ENCODE data around the gene CFDP1.

Gene CFDP1

GRCh38 chr16:75372236-75372856 is 61.0 kb downstream of the CFDP1 start:
- DNase-seq (ENCODE audit: low spot score): no peak

DNA sequence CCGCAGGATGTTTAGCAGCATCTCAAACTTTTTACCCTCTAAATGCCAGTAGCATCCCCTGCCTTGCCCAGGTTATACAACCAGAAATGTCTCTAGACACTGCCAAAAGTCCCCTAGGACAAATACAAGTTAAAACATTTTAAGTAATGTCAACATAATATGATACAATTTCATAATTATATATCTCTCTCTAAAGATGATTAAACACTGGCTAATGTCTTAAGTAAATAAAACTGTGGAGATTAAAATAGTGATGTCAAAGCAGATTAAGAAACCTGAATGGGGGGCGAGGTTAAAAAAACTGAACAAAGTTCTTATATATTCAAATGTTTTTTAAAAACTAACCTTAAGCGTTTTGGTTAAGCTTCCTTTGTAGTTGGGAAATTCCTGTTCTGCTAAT is 62.1 kb downstream of the CFDP1 start:
- no peak for DNase-seq (ENCODE audit: low spot score)

DNA sequence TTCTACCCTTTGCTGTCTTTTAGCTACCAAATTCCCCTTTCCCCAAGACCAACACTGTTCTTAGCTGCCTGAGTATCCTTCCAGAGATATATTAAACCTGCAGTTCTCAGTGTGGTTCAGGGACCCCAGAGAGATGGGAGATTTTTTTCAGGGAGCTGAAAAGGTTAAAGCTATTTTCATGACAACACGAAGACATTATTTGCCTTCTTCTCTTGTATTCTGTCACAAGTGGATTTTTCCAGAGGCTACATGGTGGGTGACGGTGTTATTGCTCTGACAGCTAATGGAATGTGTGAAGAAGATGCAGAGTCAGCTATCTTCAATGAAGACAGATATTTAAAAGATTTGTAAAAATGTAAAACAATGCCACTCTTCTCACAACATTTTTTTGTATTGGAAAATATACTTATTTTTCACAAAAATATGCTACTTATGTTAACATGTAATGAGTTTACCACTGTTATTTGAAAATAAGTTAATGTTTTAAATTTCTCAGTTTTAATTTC is 69.0 kb downstream of the CFDP1 start:
- no peak for DNase-seq (ENCODE audit: low spot score)

DNA sequence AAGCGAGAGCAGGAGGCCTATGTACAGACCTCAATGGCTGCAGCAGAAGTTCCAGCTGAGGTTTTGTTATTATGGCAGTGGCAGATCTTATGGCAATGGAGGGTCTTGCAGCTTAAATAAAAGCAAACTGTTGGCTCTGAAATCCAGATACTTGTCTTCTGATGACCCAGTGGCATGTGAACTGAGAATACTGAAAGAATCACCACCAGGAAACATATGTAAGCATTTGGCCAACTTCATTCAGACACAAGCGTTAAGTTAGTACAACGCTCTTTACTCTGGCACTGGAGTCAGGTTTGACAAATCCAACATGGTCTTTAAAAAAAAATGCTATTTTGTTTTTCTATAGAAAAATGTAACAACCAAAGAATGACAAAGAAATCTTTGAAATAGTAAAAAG is 70.5 kb downstream of the CFDP1 start:
- no peak for DNase-seq (ENCODE audit: low spot score)

DNA sequence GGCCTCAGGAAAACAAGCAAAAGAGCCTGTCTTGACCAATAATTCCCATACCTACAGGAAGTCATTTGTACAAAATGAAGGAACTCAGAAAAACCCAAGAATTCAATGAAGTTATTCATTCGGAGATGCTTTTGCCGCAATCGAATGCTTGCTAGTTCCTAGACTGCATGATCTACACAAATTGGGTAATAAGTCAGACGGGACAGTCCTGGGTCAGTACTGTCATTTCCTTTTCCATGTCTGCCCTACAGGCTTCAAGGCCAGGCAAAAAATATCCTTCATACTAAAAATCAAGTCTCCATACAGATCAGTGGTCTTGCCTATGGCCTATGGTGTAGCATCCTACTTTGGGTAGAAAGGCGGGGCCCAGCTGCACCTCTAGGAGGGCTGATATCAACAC is 71.4 kb downstream of the CFDP1 start:
- DNase-seq (ENCODE audit: low spot score): no peak

DNA sequence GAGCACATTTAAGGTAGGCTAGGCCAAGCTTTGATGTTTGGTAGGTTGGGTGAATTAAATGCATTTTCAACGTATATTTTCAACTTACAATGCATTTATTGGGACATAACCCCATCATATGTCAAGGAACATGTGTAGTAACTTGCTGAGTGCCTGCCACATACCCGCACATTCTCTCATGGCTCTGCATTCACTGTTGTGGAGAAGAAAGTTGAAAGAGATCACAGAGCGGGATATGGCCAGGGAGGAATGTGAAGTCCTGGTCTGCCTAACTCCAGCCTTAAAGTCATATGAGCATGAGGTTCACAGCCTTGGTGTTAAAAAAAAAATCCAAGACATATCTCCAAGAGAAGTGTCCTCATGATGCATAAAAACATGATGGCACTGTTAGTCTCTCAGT is 79.1 kb downstream of the CFDP1 start:
- no peak for DNase-seq (ENCODE audit: low spot score)

DNA sequence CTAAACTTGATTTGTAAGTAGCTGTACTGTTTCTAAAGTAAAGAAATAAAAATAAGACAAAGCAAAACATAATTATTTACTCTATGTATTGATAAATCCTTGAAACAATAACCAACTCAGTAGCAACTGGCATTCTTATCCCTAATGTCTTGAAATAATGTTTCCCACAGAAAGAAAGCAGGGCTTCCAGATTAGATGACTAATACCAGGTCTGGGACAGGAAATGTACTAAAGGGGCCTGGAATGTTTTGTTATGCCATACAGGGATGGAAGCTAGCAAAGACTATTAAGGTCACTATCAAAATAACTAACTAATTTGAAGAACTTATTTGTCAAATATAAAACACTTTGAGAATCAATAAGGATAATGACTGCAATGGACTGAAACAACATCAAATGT is 82.1 kb downstream of the CFDP1 start:
- no peak for DNase-seq (ENCODE audit: low spot score)

- DNase-seq (ENCODE audit: low spot score): no peak
Observed at GRCh38 chr16:75345711-75346110, 87.6 kb downstream of the CFDP1 start.

- no peak for DNase-seq (ENCODE audit: low spot score)
Observed at GRCh38 chr16:75343941-75344340, 89.4 kb downstream of the CFDP1 start.

GRCh38 chr16:75343286-75343685 is 90.0 kb downstream of the CFDP1 start:
- no peak for DNase-seq (ENCODE audit: low spot score)

DNA sequence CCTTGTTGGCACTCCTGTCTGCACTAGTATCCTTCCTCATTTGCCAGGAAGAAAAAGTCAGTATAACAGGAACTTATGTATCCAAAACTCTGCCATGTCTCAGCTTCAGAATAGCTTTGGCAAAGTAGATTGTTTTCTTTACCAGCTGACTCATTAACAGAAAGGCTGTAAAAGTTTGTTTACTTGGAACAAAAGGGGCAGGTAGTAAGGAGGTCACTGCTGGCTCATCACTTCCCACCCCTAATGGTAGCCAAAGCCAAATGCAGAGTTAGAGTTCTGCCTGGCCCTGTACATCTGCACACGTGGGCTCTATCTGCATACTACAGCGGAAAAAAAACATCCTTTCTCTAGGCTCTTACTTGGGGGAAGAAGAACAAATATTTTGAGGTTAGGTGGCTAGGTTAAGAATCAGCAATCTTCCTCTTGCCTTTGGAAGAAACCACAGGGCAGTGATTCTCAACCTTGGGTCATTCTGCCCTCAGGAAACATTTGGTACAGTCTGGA is 90.9 kb downstream of the CFDP1 start:
- DNase-seq (ENCODE audit: low spot score): no peak

GRCh38 chr16:75341564-75342307 is 91.6 kb downstream of the CFDP1 start:
- no peak for DNase-seq (ENCODE audit: low spot score)

DNA sequence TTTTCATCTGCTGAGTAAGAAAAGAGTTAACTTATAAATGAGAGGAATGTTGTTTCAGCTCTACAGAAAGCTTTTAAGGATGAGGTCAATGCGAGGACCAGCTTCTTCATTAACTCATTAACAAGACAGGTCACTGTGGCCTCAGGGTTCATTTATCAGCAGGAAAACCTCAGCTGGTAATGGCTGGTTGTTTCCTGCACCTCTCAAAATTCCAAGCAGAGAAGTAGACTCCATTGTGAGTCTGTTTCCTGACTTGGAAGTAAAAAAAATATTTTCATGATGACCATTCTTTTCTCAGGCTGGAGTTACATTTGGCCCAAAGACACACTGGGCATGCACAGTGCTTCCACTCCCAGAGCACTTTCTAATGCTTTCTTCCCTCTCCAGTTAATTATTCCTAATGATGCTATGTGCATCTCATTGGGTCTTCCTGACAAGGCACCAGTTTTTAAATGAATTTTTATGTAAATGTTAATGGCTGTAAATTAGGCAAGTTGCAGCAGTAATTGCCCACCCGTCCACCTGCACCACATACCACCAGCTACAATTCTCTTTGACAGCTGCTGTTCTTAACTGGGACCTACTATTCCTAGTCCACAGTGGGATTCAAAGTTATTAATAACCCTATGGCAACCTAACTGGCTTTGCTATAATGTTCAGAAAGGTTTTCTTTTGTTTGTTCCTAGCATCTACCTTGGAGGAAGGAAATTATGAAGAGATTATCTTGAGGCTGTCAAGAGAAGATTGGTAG is 92.4 kb downstream of the CFDP1 start:
- DNase-seq (ENCODE audit: low spot score): no peak

GRCh38 chr16:75337430-75337829 is 95.9 kb downstream of the CFDP1 start:
- DNase-seq (ENCODE audit: low spot score): no peak

DNA sequence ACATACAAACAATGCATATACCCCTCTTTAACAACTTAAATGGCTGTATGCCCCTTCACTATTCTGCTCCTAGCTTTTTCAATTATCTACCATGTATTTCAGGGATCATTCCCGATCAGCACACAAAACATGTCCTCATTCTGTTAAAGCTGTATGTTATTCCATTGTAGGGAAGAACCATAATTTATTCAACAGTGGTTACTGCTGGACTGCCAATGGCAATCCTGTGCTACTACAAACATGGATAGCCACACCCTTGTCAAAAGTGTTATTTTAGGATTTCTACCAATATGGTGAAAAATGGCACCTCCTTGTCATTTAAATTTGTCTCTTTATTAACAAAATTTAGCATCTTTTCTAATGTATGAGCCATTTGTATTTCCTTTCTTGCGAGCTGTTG is 96.8 kb downstream of the CFDP1 start:
- no peak for DNase-seq (ENCODE audit: low spot score)

DNA sequence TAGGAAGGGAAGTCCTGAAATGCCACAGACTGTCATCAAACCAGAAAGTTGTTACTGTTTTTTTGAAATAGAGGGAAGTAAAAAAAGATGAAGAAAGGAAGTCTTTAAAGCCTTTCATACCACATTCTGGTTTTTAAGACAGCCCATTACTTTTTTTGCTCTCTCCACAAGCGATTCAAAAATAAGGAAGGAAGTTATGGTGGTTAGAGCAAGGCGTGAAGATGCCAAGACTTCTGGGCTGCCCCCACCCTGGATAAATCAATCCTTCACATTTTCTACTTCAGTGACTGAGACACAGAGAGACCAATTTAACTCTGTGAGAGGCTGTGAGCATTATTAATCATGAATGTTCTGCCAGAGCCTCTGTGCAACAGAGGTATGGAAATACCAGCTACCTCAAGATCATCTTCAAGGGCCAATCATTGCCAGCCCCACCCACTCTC is 99.6 kb downstream of the CFDP1 start:
- no peak for DNase-seq (ENCODE audit: low spot score)

- no peak for DNase-seq (ENCODE audit: low spot score)
Observed at GRCh38 chr16:75329943-75330342, 103.4 kb downstream of the CFDP1 start.

GRCh38 chr16:75326333-75326732 is 107.0 kb downstream of the CFDP1 start:
- no peak for DNase-seq (ENCODE audit: low spot score)

DNA sequence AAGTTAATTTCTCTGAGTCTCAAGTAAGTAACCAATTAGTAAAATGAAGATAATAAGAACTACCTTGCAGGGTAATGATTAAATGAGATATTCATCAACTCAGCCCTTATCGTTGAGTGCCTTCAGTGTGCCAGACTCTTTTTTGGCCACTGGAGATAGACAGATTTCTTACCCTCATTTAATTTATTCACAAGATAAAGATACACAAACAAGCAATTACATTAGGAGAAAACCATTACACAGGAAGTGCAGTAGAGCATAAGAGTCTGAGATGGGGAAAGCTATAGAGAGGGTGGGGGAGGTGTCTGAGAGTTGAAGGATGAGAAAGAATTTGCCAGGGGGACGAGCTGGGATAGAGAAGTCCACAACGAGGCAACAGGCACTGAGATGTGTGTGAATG is 109.4 kb downstream of the CFDP1 start:
- no peak for DNase-seq (ENCODE audit: low spot score)

- no peak for DNase-seq (ENCODE audit: low spot score)
Observed at GRCh38 chr16:75323198-75323597, 110.1 kb downstream of the CFDP1 start.

- no peak for DNase-seq (ENCODE audit: low spot score)
Observed at GRCh38 chr16:75322740-75323139, 110.6 kb downstream of the CFDP1 start.

GRCh38 chr16:75320435-75320834 is 112.9 kb downstream of the CFDP1 start:
- DNase-seq (ENCODE audit: low spot score): no peak

Data from D341Med (cell line).